ENCODE measurements around the gene SLC7A5.

The SLC7A5 gene

DNA sequence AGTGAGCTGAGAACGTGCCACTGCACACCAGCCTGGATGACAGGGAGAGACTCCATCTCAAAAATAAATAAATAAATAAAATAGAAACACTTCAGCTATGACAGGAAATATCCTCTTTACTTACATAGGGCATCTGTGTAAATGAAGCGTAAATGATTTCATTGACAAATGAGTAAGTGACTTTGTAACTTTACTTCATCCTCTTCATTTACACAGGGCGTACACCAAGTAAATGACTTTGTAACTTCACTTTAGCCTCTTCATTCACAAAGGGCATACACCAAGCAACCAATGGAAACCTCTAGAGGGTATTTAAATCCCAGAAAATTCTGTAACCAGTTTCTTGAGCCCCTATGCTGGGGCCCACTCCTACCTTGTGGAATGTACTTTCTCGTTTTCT is 87.3 kb downstream of the SLC7A5 start:
- no peak for TF ChIP-seq CTCF (IDR thresholded peaks at IDR 0.05)
- Mint-ChIP-seq H3K4me1 (peaks cover 34% of the 10 kb centered on the region), H3K27me3 (ENCODE audit: low read depth, poor library complexity) (peaks cover 12% of the 10 kb centered on the region), H3K4me3 (no peak overlapping the region), H3K27ac (no peak overlapping the region), H3K36me3 (ENCODE audit: low read depth) (no peaks in the 10 kb centered on the region), H3K9me3 (no peaks in the 10 kb centered on the region)
- DNase-seq = no peak

DNA sequence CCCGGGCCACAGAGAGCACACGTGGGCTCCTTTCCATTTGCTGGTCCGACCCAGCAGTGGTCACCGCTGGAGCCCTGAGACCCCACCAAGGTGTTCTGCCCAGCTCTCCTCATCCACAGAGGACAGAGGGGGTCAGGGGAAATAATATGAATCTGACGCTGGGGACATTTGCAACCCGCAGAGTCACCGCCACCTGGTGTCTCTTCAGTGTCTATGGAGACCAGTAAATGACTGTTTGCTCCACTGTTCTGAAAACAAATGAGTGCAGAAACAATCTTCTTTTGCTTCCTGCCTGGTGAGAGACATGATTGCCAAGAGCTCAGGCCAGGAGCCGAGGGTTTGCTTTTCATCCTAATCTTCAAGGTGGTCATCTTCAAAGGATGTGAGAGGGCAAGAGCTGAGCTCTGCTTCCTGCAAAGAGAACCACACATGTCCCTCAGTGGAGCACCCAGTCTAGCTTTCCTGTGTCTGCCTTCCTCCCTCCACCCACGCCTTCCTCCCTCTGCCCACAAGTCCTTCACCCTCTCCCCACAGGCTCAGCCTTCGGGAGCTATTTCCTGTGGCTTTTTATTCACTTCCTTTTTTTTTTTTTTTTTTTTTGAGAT is 88.8 kb downstream of the SLC7A5 start:
- Mint-ChIP-seq H3K9me3 (no peaks in the 10 kb centered on the region), H3K27me3 (ENCODE audit: low read depth, poor library complexity) (peaks cover 17% of the 10 kb centered on the region), H3K4me3 (no peak overlapping the region), H3K36me3 (ENCODE audit: low read depth) (no peaks in the 10 kb centered on the region), H3K4me1 (peaks cover 31% of the 10 kb centered on the region), H3K27ac (no peak overlapping the region)
- TF ChIP-seq CTCF (IDR thresholded peaks at IDR 0.05) = no peak
- DNase-seq = no peak

All from nephron progenitor cell (in vitro differentiated cells).